Measurements from ENCODE around the gene LRRC4B.
A peak's percentile ranks its signal among the peaks of the same experiment; 100 is the strongest.
"Not testable (repeated sequence)": the region's sequence is repeated elsewhere in the genome, so short reads cannot be mapped to it uniquely, and the experiment has no call there.

The LRRC4B gene

DNA sequence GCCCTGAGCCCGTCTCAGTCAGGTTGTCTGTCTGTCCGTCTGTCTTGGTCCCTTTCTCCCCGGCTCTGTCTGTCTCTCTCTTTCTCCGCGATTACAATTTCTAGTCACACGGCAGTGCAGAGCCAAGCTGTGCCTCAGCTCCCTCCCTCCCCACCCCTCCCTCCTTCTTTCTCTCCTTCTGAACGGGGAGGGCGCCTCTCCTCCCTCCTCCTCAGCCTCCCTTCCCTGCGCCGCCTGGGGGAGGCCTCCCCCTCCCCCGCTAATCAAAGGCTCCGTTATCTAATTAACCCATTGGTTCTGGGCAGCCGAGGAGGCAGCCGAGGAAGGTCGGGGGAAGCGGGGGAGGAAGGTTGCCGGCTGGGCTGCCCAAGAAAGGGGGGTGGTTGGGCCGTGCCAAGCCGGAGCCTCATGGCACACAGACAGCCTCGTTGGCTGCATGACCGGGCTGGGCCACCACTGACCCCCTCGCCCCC, 16.5 kb downstream of the LRRC4B start:
- no peak for DNase-seq

DNA sequence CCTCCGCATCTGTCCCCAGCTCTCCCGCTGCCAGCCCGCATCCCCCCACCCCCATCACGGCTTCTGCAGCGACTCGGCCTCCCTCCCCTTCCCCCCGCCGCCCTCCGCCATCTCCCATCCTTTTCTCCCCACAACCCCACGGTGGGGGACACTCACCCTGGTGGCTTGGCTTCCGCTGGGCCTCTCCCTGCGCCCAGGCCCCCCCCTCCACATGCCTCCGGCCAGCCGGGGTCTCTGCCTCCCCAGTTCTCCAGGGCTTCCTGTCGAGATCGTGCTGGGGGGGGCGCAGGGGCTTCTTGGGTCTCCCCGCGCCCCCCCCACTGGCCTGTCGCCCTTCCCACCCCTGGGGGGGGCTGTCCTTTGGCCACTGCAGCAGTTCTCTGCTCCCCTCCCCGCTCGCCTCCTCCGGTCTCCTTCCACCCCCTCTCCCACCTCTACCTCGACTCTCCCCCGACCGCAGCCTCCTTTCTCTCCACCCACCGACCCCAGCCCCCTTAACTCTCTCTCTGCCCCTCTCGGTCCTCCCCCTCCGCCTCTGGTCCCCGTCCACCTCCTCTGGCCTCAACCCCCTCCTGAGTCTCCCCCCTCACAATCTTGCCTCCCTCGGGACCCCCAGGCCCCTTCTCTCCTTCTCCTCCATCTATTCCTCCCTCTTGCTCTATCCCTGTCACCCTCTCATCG, 17.1 kb downstream of the LRRC4B start:
- DNase-seq: no peak

DNA sequence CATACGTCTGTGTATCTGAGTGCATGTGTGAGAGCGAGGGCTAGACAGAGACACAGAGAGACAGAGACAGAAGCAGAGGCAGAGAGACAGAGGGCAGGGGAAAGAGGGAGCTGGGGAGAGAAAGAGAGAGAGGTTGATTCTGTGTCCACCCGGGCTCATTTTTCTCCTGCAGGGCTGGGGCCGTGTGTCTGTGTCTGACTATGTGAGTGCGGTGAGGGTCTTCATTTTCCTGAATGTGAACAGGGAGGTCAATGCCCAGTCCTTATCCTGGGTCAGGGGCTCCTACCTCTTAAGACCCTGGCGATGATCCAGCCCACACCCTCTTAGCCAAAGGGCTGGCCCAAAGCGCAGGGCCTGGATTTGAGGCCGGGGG, 17.7 kb downstream of the LRRC4B start:
- no peak for DNase-seq

DNA sequence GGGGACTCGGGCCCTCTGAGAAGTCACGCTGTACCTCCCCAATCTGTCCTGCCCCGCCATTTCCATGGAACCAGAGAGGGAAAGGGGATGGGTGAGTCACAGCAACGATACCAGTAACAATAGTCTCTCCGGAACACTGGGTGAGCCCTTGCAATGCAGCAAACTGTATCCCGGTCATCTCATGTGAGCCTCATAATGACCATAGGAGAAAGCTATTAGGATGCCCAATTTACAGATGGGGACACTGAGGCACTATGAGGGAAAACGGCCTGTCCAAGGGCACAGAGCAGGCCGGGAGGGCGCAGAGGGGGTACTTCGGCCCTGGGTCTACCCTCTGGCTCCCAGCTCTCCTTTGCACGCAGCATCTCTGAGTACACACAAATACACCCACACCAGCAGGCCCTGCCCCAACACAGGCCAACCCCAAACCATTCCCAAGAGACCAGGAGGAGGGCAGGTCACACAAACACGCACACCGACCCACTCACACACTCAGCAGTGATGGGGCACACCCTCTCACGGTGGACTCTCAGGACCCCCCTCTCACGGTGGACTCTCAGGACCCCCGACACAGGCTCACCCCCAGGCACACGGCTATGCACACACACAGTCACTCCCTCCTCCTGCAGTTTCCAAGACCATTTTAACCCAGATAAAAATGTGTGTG, 18.2 kb downstream of the LRRC4B start:
- DNase-seq: no peak

DNA sequence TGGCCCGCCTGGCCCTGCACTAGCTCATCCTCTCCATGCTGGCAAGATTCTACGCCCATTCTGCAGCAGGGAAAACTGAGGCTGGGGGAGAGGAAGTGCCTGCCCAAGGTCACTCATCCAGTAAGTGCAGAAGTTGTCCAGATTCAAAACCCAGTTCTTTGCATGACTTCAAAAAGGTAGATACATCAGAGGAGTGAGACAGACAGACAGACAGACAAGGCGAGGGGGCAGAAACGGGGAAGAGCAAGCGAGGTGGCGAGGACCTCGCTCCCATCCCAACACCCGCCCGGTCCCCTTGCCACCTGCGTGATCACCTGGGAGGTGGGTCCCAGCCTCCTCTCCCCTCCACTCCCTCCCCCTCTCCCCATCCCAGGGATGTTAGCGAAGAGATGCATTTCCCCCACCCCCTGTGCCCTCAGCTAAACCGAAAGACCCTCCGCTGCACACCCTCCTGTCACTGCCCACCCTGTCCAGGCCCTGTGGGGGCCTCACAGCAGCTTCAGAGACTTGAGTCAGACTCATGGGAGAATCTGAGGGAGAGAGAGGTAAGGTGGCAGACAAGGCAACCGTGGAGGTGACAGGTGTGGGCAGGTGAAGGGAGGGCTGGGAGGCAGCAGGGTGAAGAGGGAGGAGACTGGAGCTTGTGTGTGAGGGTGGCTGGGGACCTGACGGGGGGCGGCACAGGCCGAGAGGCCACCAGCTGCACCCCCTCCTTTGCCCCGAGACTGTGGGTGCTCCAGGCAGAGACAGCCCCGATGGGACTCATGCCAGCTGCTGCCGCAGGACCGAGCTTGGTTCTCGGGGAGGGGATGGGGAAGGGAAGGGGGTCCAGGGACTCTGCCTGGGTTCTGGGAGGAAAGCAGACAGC, 18.9 kb downstream of the LRRC4B start:
- no peak for DNase-seq

DNA sequence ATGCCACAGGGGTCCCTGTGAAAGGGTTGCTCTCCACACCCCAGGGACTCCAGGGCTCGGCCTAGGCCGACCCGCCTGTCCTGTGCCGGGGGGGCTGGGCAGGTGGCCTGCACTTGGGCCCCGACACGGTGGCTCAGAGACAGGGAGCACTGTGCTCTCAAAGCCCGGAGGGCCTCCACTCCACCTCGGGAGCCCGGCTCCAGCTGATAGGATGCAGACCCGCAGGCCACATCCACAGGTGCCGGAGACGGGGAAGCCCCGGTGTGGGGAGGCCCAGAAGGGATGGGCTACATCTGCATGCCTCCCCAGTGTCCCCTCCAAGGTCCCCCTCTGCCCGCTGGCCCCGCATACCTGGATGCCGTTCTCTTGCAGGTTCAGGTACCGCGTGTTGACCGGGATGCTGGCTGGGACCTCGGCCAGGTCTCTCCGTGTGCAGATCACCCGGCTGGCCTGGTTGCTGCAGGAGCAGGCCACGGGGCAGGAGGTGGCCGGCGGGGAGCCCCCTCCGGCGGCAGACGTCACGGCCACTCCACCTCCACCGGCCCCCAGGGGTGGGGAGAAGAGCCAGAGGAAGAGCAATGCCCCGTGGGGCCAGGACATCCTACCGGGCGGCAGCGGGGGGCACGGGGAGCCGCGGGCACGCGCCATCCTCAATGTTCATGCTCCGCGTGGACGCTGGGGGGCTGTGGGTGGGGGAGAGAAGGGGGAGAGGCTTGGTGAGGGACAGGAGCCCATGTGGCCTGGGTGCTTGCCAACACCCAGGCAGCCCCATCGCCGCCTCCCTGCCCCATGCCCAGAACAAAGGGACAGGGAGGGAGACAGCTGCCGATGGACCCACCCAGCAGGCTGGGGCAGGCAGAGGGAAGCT, 19.8 kb downstream of the LRRC4B start:
- DNase-seq: no peak

DNA sequence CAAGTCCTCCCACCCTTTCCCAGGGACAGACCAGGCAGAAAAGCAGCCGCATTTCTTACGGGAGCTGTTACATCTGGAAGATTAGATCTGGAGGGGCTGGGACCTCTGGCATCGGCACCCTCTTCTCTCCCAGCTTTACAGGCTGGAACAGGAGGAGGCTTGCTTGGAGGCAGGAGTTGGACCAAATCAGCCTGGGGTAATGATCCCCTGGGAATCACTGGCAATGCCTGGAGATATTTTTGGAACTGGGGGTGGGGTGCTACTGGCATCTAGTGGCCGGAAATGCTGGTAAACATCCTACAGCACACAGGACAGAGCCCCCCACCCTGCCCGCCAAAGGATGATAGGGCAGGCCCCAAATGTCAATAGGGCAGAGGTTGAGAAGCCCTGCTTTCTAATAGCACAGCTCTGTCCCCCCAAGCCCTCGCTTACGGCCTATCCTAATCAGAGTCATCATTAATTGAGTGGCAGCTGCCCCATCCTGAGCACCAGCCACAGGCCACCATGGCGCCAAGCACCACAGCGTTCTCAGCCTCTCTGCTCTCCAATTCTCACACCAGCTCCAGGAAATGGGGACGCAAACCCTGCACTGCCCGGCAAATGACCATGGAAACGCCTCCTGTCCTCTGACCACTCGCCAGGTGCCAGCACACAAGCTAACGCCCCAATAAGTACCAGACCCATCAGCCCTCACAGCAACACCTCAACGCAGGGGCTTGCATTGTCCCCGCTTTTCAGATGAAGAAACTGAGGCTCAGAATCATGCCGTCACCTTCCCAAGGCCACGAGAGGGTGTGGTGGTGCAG, 20.6 kb downstream of the LRRC4B start:
- DNase-seq: no peak

DNA sequence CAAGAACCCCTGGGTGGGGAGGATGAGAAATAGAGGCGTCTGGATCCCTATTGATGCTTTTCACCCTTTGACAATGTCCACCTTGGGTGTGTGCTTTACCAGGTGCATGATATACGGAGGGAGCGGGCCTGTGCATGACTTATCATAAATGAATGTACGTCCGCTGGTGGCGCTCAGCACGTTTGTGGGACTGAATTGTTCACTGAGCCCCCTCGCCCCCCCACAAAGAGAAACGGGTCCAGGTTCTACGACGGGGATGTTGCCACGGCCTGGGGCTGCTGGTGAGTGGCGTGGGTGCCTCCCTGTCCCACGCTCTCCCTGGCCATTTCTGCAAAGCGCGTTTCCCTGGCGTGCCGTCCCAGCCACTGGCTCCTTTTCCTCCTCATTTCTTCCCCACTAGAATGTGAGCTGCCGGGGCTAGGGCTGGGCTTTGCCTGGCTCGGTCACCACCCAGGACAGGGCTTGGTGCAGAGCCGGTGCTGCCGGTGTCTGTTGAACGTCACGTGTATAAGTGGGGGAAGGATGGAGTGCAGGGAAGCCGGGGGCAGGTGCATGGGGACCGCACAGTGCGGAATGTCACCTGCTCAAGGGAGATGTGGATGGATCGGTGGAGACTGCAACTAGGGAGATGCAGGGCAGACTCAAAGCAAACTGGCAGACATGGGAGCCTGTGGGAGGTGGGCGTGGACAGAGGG, 21.6 kb downstream of the LRRC4B start:
- no peak for DNase-seq

DNA sequence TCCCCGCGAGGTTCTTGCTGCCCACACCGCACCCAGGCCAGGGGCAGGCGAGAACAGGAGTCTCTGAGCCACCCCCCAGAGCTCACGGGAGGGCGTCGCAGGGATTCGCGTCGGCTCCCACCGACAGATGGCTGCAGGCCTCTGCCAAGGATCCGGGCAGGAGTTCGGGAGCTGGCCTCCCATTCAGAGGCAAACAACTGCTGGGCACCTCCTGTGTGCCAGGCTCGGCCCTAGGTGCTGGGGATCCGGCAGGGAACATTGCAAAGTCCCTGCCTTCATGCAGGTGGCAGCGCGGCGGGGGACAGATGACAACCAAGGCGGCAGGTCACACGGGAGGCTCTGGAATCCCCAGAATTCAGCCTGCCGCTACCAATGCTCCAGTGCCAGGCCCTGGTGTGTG, 25.3 kb downstream of the LRRC4B start:
- DNase-seq: no peak

DNA sequence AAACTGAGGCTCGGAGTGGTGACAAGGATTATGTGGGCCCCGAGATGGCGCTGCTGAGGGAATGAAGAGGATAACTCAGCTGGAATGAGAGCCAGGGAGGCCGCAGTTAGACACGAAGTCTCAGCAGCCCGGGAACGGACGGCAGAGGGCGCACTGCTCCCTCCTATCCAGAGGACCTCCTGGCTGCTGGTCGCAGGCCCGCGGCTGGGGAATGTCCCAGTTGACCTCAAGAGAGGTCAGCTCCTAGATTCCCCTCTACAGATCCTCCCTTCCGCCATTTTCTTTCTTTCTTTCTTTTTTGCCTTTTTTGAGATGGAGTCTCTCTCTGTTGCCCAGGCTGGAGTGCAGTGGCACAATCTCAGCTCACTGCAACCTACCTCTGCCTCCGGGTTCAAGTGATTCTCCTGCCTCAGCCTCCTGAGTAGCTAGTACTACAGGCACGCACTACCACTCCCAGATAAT, 30.4 kb downstream of the LRRC4B start:
- DNase-seq: peak; percentile 50

DNA sequence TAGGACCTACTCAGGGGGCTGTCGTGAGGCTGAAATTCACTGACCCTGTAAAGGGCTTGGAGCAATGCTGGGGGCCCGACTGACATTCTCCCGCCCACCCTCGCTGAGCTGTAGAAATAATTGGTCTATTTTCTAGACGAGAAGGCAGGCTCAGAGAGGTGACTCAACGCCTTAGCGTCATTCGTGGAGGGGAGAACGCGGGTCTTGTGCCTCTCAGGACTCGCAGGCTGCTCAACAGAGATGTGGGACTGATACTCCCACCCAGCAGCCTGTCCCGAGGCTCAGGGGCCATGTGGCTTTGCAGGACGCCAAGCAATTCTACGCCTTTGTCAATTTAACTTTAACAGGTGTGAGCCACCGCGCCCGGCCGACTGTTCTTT, 30.9 kb downstream of the LRRC4B start:
- DNase-seq: no peak

DNA sequence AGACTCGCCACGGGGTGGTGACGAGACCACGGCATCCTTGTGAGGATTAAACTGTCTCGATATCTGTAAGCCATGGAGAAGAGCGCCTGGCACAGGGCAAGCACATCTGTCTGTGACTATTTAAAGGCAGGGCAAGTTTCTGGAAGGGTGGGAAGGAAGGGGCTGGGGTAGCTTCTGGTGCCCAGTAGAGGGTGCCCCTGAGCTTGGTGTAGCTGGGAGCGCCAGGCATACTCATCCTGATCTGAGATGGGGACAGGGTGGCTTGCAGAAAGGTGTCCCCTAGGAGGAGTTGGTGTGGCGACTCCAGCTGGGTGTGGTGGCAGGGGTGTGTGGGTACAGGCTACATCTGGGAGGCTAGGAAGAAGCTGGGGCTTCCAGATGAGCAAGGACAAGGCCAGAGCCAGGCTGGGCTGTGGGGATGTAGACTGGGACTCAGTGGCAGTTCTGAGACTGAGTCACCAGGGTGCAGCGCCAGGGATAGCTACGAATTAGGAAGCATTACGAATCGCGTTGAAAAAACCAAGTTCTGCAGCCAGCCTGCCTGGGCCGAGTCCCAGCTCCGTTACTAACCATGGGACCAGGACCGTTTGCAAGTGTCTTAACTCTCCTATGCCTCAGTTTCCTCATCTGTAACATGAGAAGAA, 31.5 kb downstream of the LRRC4B start:
- DNase-seq: no peak

DNA sequence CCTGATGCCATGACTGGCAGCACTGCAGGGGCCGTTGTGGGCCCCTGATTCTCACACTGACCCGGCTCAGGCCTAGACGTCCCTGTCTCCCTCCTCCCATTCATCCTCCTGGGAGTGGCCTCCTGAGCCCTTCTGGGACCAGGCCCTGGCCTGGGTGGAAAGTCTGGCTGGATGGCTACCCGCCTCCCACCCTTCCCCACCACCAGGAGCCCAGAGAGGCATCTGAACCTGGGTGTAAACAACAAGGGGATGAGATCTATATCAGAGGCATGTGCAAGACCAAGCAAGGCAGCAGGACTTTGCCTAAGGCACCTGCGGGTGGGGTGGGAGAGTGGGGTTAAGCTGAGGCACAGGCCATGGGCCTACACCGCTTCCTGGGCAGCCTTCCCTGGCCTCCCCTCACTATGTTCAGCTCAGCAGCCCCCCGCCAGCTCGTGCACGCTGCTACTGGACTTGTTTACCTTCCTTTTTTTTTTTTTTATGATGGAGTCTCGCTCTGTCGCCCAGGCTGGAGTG, 32.5 kb downstream of the LRRC4B start:
- no peak for DNase-seq

DNA sequence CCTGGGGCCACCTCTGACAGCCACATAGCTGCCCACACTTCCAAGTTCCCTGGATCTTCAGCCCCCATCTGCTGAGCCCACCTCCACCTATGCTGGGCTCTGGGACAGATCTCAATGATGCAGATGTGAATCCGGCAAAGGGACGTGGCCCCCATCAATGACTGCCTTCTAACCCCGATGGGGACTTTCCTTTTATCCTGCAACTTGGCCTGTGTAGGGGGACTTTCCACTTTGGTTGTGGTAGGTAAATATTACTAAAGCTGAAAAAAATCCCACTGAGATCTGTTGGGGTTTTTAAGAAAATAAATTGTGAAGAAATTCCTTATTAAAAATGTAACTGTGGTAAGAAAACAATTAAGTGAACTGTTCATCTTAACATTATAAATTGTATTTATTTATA, 33.8 kb downstream of the LRRC4B start:
- no peak for DNase-seq

DNA sequence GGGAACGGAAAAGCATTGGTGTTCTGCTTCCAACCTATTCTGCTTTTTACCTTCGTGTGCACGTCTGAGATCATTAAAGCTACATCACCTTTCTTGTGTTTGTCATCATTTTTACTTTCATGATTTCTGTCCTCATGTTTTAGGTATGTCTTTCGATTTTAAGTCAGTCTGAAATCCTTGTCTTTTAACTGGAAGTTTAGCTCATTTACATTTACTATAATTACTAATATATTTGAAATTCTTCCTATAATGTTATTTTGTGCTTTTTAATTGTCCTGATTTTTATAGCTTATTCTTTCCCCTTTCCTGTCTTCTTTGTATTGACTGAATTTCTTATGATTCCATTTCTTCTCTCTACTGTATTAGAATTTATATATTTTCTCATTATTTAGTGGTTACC, 35.3 kb downstream of the LRRC4B start:
- DNase-seq: no peak

DNA sequence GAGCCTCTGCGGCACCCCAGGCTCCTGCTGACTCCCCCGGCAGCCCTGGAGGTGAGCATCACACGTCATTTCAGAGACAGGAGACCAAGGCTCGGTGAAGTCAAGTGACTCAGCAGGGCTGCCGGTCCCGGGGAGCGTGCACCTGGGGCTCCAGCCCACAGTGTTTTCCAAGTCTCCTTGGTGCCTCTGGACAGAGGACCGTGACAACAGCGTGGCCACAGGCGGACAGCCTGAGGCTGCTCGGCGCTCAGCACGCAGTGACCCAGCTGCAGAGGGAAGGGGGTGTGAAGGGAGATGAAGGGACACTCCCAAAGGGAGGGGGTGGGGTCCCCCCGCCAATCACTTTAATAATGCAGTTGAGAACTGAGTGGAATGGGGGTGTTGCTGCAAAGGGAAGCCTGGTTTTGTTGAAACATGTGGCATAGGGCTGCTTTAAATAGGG, 37.0 kb downstream of the LRRC4B start:
- no peak for DNase-seq

DNA sequence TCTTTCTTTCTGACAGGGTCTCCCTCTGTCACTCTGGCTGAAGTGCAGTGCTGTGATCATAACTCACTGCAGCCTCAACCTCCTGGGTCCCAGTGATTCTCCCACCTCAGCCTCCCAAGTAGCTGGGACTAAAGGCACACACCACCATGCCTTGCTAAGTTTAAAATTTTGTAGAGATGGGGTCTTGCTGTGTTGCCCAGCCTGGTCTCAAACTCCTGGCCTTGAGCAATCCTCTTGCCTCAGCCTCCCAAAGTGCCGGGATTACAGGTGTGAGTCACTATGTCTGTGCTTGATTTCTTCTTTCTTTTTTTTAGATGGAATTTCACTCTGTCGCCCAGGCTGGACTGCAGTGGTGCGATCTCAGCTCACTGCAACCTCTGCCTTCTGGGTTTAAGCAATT, 40.2 kb downstream of the LRRC4B start:
- not testable (repeated sequence) for DNase-seq

DNA sequence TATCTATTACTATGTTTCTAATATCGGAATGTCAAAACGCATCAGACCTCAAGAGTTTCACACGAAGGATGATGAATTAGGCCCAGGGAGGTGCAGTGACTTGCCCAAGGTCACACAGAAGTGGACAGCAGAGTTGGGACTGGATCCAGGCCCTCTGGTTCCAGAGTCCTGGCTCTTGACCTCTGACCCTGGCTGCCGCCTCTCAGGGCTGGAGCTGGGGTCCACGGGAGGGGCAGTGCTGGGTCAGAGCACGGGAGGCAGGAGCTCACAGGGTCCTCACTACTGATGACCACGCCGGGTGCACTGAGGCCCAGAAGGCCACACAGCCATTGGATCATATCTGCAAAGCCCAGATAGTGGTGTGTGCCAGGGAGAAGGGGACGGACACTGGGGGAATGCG, 45.4 kb downstream of the LRRC4B start:
- DNase-seq: no peak

DNA sequence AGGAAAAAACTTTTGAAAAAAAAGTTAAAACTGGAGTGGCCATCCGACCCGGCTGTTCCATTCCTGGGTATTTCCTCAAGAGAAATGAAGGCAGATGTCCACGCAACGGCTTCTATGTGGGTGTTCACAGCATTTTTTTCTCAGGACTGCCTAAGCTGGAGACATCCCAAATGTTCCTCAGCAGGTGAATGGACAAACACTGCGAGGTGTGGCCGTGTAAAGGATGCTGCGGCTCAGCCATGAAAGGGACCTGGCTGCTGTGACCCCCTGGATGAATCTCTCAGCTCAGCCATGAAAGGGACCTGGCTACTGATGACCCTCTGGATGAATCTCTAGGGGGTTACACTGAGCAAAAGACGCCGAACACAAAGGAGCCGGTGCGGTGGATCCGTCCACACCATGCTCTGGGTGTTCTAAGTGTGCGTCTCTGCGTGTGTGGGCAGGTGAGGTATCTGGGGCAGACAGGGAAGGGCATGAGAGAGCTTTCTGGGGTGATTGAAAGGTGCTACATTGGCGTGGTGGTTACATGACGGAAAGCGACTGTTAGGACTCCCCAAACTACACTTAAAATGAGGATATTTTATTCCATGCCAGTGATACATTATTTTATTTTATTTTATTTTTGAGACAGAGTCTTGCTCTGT, 47.3 kb downstream of the LRRC4B start:
- no peak for DNase-seq

DNA sequence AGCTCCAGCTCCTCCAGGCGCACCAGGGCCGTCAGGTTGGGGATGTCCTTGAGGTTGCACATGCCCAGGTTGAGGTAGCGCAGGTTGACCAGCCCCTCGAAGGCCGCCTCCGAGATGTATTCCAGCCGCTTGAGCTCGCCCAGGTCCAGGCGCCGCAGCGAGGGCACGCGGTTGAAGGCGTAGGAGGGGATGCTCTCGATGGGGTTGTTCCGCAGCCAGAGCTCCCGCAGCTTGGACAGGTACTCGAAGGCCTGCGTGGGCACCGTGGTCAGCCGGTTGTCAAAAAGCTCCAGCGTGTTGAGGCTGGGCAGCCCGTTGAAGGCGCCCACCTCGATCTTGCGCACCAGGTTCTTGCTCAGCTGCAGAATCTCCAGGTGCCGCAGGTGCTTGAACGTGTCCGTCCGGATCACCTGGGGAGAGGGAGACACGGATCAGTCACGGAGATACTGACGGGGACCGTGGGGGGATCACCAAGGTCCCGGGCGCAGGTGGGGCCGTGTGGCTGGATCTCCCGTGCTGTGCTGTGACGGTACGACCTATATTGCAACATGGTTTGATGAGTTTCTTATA, 49.1 kb downstream of the LRRC4B start:
- no peak for DNase-seq

All from CD4-positive, alpha-beta T cell treated with Interleukin-17A for 1 hour (primary cell).